ENCODE data around the gene ZNF443.

DNA sequence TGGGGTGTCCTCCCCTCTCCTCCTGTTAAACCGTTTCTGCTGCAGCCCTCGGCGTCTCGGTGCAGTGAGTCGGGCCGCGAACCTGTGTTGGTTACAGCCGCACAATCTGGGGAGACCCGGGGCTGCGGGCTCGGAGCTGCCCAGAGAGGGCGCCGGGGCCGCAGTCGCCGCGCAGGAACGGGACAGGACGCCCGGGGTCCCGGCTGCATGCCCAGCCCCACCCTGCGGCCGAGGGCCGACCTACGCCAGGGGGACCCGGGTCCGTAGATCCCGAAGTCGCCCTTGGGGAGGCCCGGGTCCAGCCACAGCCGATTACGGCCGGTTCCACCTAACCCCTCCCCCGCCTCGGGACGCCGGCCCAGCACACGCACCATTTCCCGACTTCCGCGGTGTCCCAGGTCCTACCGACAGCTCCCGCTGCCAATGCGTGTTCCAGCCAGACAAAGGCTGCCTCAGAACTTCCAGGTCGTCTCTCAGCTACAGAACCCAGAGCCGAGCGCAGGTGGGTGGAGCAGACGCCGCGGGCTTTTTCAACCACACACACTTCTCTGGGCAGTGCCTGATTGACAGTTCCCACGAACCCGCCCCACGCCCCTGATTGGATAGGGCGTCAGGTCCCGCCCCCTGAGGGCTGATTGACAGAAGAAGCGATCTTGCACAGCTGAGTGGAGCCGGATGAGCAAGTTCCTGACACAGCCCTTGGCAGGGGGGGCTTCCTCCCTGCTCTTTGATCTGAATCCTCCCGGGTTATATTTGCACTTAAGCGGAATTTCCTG lies at the start of gene ZNF443:
- TF ChIP-seq, protein P1, sequence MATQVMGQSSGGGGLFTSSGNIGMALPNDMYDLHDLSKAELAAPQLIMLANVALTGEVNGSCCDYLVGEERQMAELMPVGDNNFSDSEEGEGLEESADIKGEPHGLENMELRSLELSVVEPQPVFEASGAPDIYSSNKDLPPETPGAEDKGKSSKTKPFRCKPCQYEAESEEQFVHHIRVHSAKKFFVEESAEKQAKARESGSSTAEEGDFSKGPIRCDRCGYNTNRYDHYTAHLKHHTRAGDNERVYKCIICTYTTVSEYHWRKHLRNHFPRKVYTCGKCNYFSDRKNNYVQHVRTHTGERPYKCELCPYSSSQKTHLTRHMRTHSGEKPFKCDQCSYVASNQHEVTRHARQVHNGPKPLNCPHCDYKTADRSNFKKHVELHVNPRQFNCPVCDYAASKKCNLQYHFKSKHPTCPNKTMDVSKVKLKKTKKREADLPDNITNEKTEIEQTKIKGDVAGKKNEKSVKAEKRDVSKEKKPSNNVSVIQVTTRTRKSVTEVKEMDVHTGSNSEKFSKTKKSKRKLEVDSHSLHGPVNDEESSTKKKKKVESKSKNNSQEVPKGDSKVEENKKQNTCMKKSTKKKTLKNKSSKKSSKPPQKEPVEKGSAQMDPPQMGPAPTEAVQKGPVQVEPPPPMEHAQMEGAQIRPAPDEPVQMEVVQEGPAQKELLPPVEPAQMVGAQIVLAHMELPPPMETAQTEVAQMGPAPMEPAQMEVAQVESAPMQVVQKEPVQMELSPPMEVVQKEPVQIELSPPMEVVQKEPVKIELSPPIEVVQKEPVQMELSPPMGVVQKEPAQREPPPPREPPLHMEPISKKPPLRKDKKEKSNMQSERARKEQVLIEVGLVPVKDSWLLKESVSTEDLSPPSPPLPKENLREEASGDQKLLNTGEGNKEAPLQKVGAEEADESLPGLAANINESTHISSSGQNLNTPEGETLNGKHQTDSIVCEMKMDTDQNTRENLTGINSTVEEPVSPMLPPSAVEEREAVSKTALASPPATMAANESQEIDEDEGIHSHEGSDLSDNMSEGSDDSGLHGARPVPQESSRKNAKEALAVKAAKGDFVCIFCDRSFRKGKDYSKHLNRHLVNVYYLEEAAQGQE (IDR thresholded peaks at IDR 0.05; ENCODE audit: low read depth) = no peak
- TF ChIP-seq EP300 (IDR thresholded peaks at IDR 0.05; ENCODE audit: borderline replicate concordance) (no peak), TCF12 (IDR thresholded peaks at IDR 0.05; ENCODE audit: low read depth) (no peak), TAF1 (IDR thresholded peaks at IDR 0.05; ENCODE audit: low read depth) (peak; percentile 55), RAD21 (IDR thresholded peaks at IDR 0.05; ENCODE audit: low read depth) (no peak)
- TF ChIP-seq, protein P2, sequence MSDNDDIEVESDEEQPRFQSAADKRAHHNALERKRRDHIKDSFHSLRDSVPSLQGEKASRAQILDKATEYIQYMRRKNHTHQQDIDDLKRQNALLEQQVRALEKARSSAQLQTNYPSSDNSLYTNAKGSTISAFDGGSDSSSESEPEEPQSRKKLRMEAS (IDR thresholded peaks at IDR 0.05) = peak; percentile 34; the same call in 1 of the 2 replicates
